Measurements from ENCODE around the gene NDST1.

The NDST1 gene

DNA sequence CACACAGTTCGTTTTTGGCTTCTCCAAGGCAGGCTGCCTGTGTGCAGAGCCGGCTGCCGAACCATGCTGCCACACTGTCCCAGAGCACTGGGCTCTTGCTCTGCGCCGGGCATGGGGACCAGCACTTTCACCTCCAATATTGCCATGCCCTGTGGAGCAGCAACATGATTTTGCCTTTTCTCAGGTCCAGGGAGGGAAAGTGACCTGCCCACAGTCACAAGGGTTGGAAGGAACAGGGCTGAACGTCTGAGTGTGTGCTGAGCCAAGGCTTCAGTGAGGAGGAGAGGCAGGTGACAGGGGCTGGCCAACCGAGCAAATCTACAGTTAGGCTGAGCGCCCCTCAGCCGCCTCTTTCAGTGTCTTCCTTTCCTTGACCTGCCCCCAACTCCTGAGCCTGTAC, 98.5 kb downstream of the NDST1 start:
- no peak for DNase-seq (ENCODE audit: low read depth, low spot score)

DNA sequence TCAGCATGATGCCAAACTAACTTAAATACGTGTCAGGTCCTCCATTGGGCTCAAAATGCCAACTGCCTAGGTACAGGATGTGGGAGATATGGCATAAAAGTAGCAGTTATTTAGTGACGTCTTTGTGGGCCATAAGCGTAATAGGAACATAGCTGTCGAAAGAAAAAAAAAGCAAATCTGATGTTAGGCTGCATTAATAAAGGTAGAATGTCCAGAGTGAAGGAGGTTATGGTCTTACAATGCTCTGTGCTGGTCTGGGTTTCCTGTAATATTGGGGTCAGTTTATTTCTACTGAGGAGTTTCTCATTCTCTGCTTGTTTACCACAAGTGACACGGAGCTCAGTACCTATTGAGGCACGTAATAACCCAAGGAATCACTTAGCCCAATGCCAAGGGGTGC, 99.2 kb downstream of the NDST1 start:
- DNase-seq (ENCODE audit: low read depth, low spot score), result no peak

Data from brain pericyte (primary cell).